Esophagus muscularis mucosa (tissue), 4 donors: Measurements from ENCODE around the gene SAC3D1.
"Not testable (repeated sequence)": the region's sequence is repeated elsewhere in the genome, so short reads cannot be mapped to it uniquely, and the experiment has no call there.

Experiments
- CTCF ChIP-seq, 3 experiments: fragments of 200-600 bp in 2 of 3; fragments of 450-650 bp in 1 of 3; sonication (generic) in 2 of 3; IDR thresholded peaks; one replicate each; pipeline ENCODE4 v1.5.1; 2017 to 2019; ENCODE audit warnings: antibody characterized with exemption in 3 of 3, mild to moderate bottlenecking in 2 of 3, moderate library complexity in 1 of 3
- EP300 ChIP-seq: sonication (generic); formaldehyde crosslinking; IDR thresholded peaks from one replicate; pipeline ENCODE4 v1.6.1; 2017; ENCODE audit warnings: antibody characterized with exemption
- POLR2A ChIP-seq: fragments of 450-650 bp; IDR thresholded peaks from one replicate; pipeline ENCODE4 v1.6.1; 2017; ENCODE audit warnings: antibody characterized with exemption, moderate library complexity, mild to moderate bottlenecking, low read depth
- POLR2AphosphoS5 ChIP-seq, 2 donors: sonication (generic); formaldehyde crosslinking; IDR thresholded peaks; one replicate each; pipeline ENCODE4 v1.6.1; 2017; ENCODE audit warnings: antibody characterized with exemption in 2 of 2

DNA sequence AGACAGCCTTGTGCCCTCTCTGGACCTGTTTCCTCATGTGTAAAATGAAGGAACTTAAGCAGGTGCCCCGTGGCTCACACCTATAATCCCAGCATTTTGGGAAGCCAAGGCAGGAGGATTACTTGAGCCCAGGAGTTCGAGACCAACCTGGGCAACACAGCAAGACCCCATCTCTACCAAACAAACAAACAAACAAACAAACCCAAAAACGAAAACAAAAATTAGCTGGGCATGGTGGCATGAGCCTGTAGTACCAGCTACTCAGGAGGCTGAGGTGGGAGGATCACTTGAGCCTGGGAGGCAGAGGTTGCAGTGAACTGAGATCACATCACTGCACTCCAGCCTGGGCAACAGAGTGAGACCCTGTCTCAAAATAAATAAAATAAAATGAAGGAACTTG is 37.0 kb upstream of the SAC3D1 start:
- TF ChIP-seq EP300; POLR2A; CTCF (IDR thresholded peaks at IDR 0.05); POLR2AphosphoS5 (IDR thresholded peaks at IDR 0.05): not testable (repeated sequence)
